Measurements from ENCODE around the gene TRIML1.

TRIML1 gene

GRCh38 chr4:188130355-188130754, 8.9 kb upstream of the TRIML1 start:
- H3K4me3 ChIP-seq (ENCODE audit: low read depth, low read length), result no peak overlapping the region
- TF ChIP-seq, protein P1, sequence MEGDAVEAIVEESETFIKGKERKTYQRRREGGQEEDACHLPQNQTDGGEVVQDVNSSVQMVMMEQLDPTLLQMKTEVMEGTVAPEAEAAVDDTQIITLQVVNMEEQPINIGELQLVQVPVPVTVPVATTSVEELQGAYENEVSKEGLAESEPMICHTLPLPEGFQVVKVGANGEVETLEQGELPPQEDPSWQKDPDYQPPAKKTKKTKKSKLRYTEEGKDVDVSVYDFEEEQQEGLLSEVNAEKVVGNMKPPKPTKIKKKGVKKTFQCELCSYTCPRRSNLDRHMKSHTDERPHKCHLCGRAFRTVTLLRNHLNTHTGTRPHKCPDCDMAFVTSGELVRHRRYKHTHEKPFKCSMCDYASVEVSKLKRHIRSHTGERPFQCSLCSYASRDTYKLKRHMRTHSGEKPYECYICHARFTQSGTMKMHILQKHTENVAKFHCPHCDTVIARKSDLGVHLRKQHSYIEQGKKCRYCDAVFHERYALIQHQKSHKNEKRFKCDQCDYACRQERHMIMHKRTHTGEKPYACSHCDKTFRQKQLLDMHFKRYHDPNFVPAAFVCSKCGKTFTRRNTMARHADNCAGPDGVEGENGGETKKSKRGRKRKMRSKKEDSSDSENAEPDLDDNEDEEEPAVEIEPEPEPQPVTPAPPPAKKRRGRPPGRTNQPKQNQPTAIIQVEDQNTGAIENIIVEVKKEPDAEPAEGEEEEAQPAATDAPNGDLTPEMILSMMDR (conservative IDR thresholded peaks at IDR 0.05; ENCODE audit: low read depth, low read length), result no peak
- DNase-seq (ENCODE audit: low read depth), result no peak

GRCh38 chr4:188132232-188132631, 7.0 kb upstream of the TRIML1 start:
- DNase-seq (ENCODE audit: low read depth), result no peak
- H3K4me3 ChIP-seq (ENCODE audit: low read depth, low read length), result no peak overlapping the region
- TF ChIP-seq, protein P1 (conservative IDR thresholded peaks at IDR 0.05; ENCODE audit: low read depth, low read length), result no peak

- no peak overlapping the region for H3K4me3 ChIP-seq (ENCODE audit: low read depth, low read length)
- TF ChIP-seq, protein P1 (conservative IDR thresholded peaks at IDR 0.05; ENCODE audit: low read depth, low read length), result no peak
- no peak for DNase-seq (ENCODE audit: low read depth)
Measured at GRCh38 chr4:188138227-188138626, 1.0 kb upstream of the TRIML1 start.

DNA sequence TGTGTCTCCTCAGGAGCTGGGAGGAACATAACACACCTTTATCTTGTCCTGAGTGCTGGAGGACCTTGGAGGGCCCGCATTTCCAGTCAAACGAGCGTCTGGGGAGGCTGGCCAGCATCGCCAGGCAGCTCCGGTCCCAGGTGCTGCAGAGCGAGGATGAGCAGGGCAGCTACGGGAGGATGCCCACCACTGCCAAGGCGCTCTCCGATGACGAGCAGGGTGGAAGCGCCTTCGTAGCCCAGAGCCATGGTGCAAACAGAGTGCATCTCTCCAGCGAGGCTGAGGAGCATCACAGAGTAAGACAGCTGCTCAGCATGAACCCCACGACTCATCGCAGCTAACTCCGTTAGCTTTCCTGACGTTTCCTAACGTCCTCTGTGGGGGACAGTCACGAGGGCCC, 430 bp downstream of the TRIML1 start:
- DNase-seq (ENCODE audit: low read depth), result no peak
- TF ChIP-seq, protein P1 (conservative IDR thresholded peaks at IDR 0.05; ENCODE audit: low read depth, low read length), result no peak
- H3K4me3 ChIP-seq (ENCODE audit: low read depth, low read length), result no peak overlapping the region

DNA sequence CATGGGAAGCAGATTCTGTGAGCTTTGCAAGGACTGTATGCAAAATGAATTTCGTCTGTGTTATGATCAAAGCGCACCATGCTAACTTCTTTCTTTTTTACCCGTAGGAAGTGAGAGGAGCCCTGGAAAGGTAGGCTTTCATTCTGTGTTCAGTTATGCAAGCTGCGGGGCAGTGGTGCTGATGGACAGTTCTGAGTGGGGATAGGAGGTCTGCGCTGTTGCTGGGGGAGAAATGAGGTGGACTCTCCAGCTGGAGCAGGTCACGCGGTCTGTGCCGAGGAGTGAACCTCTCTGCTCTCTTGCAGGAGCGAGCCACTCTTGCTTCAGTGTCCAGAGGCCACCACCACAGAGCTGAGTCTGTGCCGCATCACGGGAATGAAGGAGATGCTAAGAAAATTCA, 4.5 kb downstream of the TRIML1 start:
- H3K4me3 ChIP-seq (ENCODE audit: low read depth, low read length), result no peak overlapping the region
- TF ChIP-seq, protein P1 (conservative IDR thresholded peaks at IDR 0.05; ENCODE audit: low read depth, low read length), result no peak
- DNase-seq (ENCODE audit: low read depth), result no peak

DNA sequence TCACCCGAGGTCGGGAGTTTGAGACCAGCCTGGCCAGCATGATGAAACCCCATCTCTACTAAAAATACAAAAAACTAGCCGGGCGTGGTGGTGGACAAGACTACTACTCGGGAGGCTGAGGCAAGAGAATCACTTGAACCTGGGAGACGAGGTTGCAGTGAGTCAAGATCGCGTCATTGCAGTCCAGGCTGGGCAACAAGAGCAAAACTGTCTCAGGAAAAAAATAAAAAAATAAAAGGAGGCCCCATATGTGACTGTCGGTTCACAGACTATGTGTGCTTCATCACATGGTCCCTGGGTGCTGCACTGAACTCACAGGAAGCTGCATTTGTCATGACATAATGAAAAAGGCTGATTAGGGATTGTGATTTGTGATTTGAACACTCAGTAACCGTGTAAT, 6.4 kb downstream of the TRIML1 start:
- TF ChIP-seq, protein P1 (conservative IDR thresholded peaks at IDR 0.05; ENCODE audit: low read depth, low read length), result no peak
- no peak for DNase-seq (ENCODE audit: low read depth)
- no peak overlapping the region for H3K4me3 ChIP-seq (ENCODE audit: low read depth, low read length)

GRCh38 chr4:188146618-188147017, 7.4 kb downstream of the TRIML1 start:
- H3K4me3 ChIP-seq (ENCODE audit: low read depth, low read length), result no peak overlapping the region
- no peak for DNase-seq (ENCODE audit: low read depth)
- TF ChIP-seq, protein P1 (conservative IDR thresholded peaks at IDR 0.05; ENCODE audit: low read depth, low read length), result no peak
